AG04449 (cell line): ENCODE data around the gene CEACAM19.
"Not testable (repeated sequence)": the region's sequence is repeated elsewhere in the genome, so short reads cannot be mapped to it uniquely, and the experiment has no call there.

Experiments used
- CTCF ChIA-PET: fragments of 350-600 bp; formaldehyde crosslinking; extraction: SDS; loops from one replicate; lab custom pipeline; 2021; ENCODE audit warnings: antibody characterized with exemption; lab: Yijun Ruan, JAX
- POLR2A ChIA-PET: fragments of 400-600, 350-600 bp; formaldehyde crosslinking; extraction: SDS; loops from one replicate; lab custom pipeline; 2020; ENCODE audit warnings: antibody characterized with exemption, inconsistent platforms; lab: Yijun Ruan, JAX
- DNase-seq: peaks from one replicate; pipeline ENCODE4 v3.0.0-alpha.2; 2010; ENCODE audit warnings: low read depth, low spot score
- H3K4me3 ChIP-seq: 2 replicates; pipeline ENCODE4 v1.5.1; 2011; ENCODE audit warnings: low read depth, mild to moderate bottlenecking, control low read depth, low read length
- TF ChIP-seq, protein P1 (sequence below): IDR thresholded peaks from one replicate; pipeline ENCODE4 v1.5.1; 2011; ENCODE audit warnings: mild to moderate bottlenecking, moderate library complexity, low read length, control low read depth, inconsistent platforms; ENCODE audit not compliant: insufficient read depth; ENCODE audit errors: missing control alignments

Gene CEACAM19

DNA sequence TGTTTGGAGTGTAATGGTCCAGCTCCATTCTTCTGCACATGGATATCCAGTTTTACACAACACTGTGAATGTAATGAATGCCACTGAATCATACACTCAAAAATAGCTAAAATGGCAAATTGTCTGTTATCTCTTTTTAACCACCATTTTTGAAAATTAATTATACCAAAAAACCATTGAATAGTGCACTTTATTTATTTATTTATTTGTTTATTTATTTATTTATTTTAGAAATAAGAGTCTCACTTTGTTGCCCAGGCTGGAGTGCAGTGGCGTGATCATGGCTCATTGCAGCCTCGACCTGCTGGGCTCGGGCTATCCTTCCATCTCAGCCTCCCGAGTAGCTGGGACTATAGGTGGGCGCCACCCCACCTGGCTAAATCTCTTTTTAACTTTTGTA lies 7.3 kb upstream of the CEACAM19 start:
- TF ChIP-seq, protein P1, sequence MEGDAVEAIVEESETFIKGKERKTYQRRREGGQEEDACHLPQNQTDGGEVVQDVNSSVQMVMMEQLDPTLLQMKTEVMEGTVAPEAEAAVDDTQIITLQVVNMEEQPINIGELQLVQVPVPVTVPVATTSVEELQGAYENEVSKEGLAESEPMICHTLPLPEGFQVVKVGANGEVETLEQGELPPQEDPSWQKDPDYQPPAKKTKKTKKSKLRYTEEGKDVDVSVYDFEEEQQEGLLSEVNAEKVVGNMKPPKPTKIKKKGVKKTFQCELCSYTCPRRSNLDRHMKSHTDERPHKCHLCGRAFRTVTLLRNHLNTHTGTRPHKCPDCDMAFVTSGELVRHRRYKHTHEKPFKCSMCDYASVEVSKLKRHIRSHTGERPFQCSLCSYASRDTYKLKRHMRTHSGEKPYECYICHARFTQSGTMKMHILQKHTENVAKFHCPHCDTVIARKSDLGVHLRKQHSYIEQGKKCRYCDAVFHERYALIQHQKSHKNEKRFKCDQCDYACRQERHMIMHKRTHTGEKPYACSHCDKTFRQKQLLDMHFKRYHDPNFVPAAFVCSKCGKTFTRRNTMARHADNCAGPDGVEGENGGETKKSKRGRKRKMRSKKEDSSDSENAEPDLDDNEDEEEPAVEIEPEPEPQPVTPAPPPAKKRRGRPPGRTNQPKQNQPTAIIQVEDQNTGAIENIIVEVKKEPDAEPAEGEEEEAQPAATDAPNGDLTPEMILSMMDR: no peak
- ChIA-PET POLR2A (interaction anchor here (1.4 kb wide), 1 partner anchor 15 kb away, joined by 3 read pairs; no protein-coding TSS in a partner anchor), CTCF (interaction anchor here (0.9 to 4.8 kb wide), 12 partner anchors 7 to 112 kb away, joined by 3 to 36 read pairs (median 7); partner anchors contain the start of gene PVR)
- no peak for DNase-seq
- H3K4me3 ChIP-seq: no peak overlapping the region

DNA sequence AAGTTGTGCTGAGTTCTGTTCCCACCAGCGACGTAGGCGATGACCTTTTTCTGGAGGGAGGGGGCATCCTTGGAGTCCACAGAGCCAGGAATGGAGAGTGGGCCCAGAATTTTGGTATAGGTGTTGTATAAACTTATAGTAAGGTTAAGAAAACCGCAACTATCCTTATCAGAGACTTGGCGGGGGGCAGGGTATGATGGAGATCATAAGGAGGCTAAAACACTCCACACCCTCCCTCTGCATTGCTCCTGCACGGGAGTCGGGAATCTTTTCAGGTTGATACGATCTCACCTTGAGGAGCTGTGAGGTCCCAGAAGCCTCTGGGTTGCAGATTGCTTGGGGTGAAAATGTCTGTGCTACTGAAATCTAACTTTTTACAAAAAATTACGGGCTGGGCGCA lies 6.3 kb upstream of the CEACAM19 start:
- TF ChIP-seq, protein P1: no peak
- no peak for DNase-seq
- ChIA-PET CTCF (interaction anchor here (1.0 to 4.8 kb wide), 6 partner anchors 8 to 113 kb away, joined by 3 to 36 read pairs (median 7); no protein-coding TSS in a partner anchor), POLR2A (no interaction called here)
- H3K4me3 ChIP-seq: no peak overlapping the region

DNA sequence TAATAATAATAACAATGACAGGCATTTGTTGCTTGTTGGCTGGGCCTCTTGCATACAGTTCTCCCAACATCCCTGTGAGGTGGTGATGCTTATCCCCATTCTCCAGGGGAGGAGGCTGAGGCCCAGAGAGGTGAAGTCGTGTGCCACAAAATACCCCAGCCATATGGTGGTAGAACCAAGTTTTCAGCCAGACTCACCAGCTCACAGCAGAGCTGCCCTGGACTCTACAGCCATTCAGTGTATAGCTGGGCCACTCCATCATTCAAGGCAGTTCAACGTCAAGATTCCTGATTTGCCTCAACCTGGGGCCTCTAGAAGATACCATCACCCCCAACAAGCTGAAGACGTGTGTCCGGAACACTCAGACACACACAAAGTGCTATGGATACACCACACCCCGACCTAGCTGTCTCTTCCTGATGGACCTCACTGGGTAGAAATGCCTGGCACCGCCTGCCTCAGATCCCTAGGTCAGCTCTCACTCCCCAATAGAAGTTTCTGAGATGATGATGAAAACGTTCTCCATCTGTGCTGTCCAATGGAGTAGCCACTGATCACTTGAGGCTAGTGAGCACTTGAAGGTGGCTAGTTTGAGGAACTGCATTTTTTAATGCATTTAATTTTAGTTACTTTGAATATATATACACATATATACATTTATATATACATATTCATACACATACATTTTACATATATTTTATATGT lies 4.3 kb upstream of the CEACAM19 start:
- TF ChIP-seq, protein P1: no peak
- POLR2A ChIA-PET: interaction anchor here (0.8 kb wide), 1 partner anchor 10 kb away, joined by 3 read pairs; no protein-coding TSS in a partner anchor
- CTCF ChIA-PET: interaction anchor here (0.7 to 1.9 kb wide), 4 partner anchors 10 to 90 kb away, joined by 3 to 5 read pairs (median 4); no protein-coding TSS in a partner anchor
- no peak overlapping the region for H3K4me3 ChIP-seq
- DNase-seq: no peak

DNA sequence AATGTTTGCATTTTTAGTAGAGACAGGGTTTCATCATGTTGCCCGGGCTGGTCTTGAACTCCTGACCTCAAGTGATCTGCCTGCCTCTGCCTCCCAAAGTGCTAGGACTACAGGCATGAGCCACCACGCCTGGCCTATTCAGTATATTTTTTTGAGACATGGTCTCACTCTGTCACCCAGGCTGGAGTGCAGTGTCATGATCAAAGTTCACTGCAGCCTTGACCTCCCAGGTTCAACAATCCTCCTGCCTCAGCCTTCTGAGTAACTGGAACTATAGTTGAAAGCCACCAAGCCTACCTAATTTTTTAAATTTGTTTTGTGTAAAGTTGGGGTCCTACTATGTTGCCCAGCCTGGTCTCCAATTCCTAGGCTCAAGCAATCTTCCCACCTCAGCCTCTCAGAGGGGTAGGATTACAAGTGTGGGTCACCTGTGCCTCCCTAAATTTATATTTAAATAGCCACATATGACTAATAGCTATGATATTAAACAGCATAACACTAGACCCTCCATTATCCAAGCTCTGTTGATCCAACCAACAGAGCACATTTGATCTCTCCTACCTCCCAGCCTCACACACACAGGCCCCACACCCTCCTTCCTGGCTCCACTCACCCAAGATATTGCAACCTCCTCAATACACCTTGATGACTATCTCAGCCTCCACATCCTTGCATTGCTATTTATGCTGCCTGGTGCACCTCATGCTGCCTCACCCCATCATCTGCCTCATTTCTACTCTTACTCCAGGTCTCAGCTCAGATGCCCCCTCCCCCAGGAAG lies 2.1 kb upstream of the CEACAM19 start:
- TF ChIP-seq, protein P1: no peak
- CTCF ChIA-PET: interaction anchor here (0.6 to 1.1 kb wide), 2 partner anchors 13 to 20 kb away, joined by 4 to 5 read pairs; no protein-coding TSS in a partner anchor
- POLR2A ChIA-PET: no interaction called here
- no peak for DNase-seq
- H3K4me3 ChIP-seq: no peak overlapping the region

DNA sequence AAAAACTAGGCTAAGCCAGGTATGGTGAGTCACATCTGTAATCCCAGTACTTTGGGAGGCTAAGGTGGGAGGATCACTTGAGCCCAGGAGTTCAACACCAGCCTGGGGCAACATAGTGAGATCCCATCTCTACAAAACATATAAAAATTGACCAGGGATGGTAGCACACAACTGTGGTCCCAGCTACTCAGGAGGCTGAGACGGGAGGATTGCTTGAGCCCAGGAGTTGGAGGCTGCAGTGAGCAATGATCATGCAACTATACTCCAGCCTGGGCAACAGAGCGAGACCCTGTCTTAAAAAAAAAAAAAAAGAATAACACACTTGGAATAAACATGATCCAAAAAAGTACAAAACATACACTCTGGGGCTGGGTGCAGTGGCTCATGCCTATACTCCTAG lies 1.3 kb upstream of the CEACAM19 start:
- DNase-seq, H3K4me3 ChIP-seq, POLR2A ChIA-PET: not testable (repeated sequence)
- CTCF ChIA-PET: interaction anchor here (1.1 kb wide), 1 partner anchor 19 kb away, joined by 4 read pairs; no protein-coding TSS in a partner anchor

DNA sequence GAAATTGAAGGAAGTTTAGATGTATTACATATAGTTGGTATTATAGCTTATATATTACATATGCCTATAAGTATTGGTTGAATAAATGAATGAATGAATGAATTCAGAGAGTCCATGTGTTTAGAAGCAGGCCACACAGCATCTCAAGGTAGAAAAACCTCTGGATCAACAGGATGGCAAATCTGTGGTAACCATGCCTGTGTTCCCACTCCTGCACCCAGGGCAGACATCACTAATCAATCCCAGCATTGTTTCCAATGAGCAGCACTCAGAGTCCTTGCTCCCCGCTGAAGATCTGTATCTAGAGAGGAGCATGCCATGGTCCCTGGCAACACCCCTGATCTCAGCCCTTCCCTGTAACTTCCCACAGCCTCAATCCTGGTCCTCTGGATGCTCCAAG lies 944 bp downstream of the CEACAM19 start:
- ChIA-PET CTCF (interaction anchor here (1.1 to 7.8 kb wide), 5 partner anchors 10 to 112 kb away, joined by 3 to 43 read pairs (median 4); no protein-coding TSS in a partner anchor), POLR2A (no interaction called here)
- TF ChIP-seq, protein P1: no peak
- H3K4me3 ChIP-seq: no peak overlapping the region
- DNase-seq: no peak
